GM21515 (cell line): ENCODE results near the gene HLA-G.
"Not testable (repeated sequence)": the region's sequence is repeated elsewhere in the genome, so short reads cannot be mapped to it uniquely, and the experiment has no call there.

Source experiments
- ATAC-seq: cut with Tn5 transposase; IDR thresholded peaks from one replicate; pipeline ENCODE4 v1.9.1; 2021; ENCODE audit not compliant: unreplicated experiment

The HLA-G gene

GRCh38 chr6:29827579-29828470 is at the start of gene HLA-G:
TSS of gene HLA-G (plus strand) at chr6:29827825. CDS start at chr6:29827845, 20 bp downstream.
- no peak for ATAC-seq

- ATAC-seq: not testable (repeated sequence)
Measured at GRCh38 chr6:29780019-29780698, 47.5 kb upstream of the HLA-G start.

GRCh38 chr6:29789176-29789575 is 38.4 kb upstream of the HLA-G start:
- no peak for ATAC-seq

GRCh38 chr6:29790626-29791025 is 37.0 kb upstream of the HLA-G start:
- ATAC-seq: no peak

GRCh38 chr6:29791162-29791561 is 36.5 kb upstream of the HLA-G start:
- ATAC-seq: no peak

- ATAC-seq: no peak
Measured at GRCh38 chr6:29791786-29792122, 35.9 kb upstream of the HLA-G start.

GRCh38 chr6:29792123-29793035 is 35.2 kb upstream of the HLA-G start:
- ATAC-seq: no peak

GRCh38 chr6:29793036-29793356 is 34.6 kb upstream of the HLA-G start:
- ATAC-seq: no peak

- no peak for ATAC-seq
Measured at GRCh38 chr6:29793796-29794195, 33.8 kb upstream of the HLA-G start.

- no peak for ATAC-seq
Measured at GRCh38 chr6:29796026-29796425, 31.6 kb upstream of the HLA-G start.

GRCh38 chr6:29797135-29797534 is 30.5 kb upstream of the HLA-G start:
- no peak for ATAC-seq

- ATAC-seq: no peak
Measured at GRCh38 chr6:29797966-29798365, 29.7 kb upstream of the HLA-G start.

- no peak for ATAC-seq
Measured at GRCh38 chr6:29800254-29800653, 27.4 kb upstream of the HLA-G start.

GRCh38 chr6:29806387-29806786 is 21.2 kb upstream of the HLA-G start:
- no peak for ATAC-seq

- ATAC-seq: no peak
Measured at GRCh38 chr6:29809249-29809648, 18.4 kb upstream of the HLA-G start.

- ATAC-seq: no peak
Measured at GRCh38 chr6:29810371-29810770, 17.3 kb upstream of the HLA-G start.

GRCh38 chr6:29811377-29811776 is 16.2 kb upstream of the HLA-G start:
- ATAC-seq: no peak

GRCh38 chr6:29813066-29813465 is 14.6 kb upstream of the HLA-G start:
- ATAC-seq: no peak

- ATAC-seq: no peak
Measured at GRCh38 chr6:29813809-29814208, 13.8 kb upstream of the HLA-G start.

- no peak for ATAC-seq
Measured at GRCh38 chr6:29814379-29815117, 13.1 kb upstream of the HLA-G start.
